ENCODE data around the gene GTPBP1.

GRCh38 chr22:38755155-38755910, 49.6 kb downstream of the GTPBP1 start:
- TF ChIP-seq, protein P1, sequence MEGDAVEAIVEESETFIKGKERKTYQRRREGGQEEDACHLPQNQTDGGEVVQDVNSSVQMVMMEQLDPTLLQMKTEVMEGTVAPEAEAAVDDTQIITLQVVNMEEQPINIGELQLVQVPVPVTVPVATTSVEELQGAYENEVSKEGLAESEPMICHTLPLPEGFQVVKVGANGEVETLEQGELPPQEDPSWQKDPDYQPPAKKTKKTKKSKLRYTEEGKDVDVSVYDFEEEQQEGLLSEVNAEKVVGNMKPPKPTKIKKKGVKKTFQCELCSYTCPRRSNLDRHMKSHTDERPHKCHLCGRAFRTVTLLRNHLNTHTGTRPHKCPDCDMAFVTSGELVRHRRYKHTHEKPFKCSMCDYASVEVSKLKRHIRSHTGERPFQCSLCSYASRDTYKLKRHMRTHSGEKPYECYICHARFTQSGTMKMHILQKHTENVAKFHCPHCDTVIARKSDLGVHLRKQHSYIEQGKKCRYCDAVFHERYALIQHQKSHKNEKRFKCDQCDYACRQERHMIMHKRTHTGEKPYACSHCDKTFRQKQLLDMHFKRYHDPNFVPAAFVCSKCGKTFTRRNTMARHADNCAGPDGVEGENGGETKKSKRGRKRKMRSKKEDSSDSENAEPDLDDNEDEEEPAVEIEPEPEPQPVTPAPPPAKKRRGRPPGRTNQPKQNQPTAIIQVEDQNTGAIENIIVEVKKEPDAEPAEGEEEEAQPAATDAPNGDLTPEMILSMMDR (IDR thresholded peaks at IDR 0.05; ENCODE audit: insufficient read depth, low read depth, low read length) = no peak
- TF ChIP-seq EZH2 (IDR thresholded peaks at IDR 0.05; ENCODE audit: insufficient read depth, low read length) = no peak
